Posterior vena cava (tissue), 2 donors: ENCODE results near the gene CSN3. TPM values are rescaled to one million over a fixed set of nuclear protein-coding genes. Genes with fewer than 3 reads are reported as not detected.

Experiments used
- DNase-seq: peaks from one replicate; pipeline ENCODE4 v3.0.0-alpha.2; 2020; ENCODE audit warnings: low spot score
- intact Hi-C, 2 donors: fragments of 100-400 bp; cut with DNase I; formaldehyde crosslinking; loops; one replicate each; pipeline versions ENCODE4 v1.14.1 to v1.14.2; 2022 to 2023
- total RNA-seq, 2 donors: library from RNA; stranded (reverse); fragmentation: NEBNext Ultra II Directional; extraction: Animal tissue kit (Norgen Biotek cat#: 25700); gene quantifications; one replicate each; pipeline ENCODE4 v1.2.1, GENCODE V29; 2021
- donor health status: DM: yes; HTN: yes; CAD: no.
- donor health status: DM: yes; HTN: yes; CAD: no.

The CSN3 gene
- total RNA-seq, 2 donors from 2014 or later, result not detected

DNA sequence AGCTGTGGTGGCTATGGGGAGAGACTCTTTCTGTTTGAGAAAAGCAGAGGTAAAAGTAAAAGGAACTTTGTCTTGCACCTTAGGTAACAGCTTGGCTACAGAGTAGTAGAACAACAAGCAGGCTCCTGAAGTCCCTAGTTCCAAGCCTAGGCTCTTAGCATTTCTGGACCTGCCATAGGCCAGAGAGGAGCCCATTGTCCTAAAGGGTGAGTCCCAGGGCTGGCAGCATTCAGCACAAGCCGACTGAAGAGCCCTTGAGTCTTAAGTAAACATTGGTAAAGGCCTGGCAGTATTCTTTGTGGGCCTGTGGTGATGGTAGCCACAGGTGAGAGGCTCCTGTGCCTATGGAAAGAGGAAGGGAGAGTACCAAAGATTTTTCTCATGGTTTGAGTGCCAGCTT lies 38.2 kb downstream of the CSN3 start:
- no peak for DNase-seq
- intact Hi-C loops, result no loop called here

DNA sequence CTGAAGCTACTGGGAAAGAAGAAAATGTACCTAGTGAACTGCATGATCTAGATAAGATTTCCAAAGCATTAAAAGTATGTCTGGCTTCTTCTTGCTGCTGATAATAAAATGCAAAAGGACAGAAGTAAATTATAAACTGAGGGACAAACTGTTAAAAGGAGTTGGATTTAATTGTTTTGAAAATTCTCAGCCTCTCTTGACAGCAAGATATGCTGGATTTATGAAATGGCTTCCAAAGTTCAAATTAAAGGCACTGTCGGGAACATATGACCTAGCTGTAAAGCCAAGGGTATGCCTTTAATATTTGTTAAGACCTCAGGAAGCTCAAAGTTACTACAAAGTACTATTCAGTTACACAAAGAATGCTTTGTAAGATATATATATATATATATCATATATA lies 46.3 kb downstream of the CSN3 start:
- no peak for DNase-seq
- intact Hi-C loops, result no loop called here

DNA sequence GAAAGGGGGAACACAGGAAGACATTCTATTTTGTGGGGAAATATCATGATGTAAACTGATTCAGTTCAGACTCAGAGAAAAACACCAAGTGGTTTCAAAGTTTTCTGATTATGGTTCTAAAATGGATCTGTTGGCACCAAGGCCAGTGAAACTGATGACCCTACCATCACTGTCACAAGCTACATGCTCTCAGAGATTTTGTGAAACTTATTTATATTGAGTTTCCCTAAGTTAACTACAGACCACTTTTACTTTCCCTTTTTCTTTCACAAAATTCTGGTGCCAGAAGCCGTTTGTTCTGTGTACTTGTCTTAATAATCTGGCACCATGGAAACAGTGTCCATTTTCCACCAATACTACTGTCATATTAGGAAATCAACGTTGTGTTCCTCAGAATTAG lies 48.9 kb downstream of the CSN3 start:
- no peak for DNase-seq
- intact Hi-C loops, result no loop called here

DNA sequence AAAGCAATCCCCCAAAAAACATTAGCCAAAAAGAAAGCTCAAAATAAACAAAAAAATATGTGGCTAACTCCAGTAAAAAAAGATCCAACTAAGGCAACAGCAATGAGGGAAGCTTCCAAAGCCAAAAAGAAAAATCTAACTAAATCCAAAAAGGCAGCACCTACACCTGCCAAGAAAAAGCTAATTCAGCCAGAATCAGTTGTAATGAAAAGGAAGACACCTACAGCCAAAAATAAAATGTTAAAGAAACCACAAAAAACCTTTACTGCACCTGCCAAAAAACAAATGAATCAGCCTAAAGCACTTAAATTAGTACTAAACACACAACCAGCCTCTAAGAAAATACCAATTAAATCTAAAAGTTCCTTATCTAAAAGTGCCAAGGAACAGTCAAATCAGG lies 55.2 kb downstream of the CSN3 start:
- DNase-seq, result no peak
- intact Hi-C loops, result no loop called here

DNA sequence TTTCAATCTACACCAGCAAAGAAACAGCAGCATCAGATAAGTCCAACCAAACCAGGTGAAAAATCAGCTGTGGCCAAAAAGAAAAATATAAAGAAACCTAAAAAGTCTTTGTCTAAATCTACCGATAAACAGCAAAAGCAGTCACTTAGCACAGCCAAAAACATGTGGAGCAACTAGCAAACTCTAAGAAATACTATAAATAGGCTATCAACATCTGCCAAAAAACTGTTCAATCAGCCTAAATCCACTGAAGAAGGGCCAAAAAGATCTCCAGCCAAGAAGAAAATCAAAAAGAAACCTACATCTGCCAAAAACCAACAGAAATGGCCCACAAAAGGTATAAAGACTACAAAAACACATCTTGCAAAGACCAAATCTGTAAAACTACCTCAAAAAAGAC lies 55.7 kb downstream of the CSN3 start:
- intact Hi-C loops, result no loop called here
- no peak for DNase-seq

DNA sequence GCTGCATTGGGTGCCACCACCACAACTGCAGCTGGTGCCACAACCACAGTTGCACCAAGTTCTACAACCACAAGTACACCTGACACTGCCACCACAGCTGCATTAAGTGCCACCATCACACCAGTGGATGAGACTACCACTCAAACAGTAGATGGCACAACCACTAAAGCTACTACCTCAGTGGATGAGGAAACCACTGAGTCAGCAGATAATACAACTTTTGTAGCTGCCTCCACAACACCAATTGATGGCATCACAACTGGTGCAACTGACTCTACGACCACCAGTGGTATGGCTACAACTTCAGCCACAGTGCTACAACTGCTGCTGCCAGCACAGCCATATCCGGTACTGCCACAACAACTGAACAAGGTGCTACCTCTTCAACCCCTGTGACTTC lies 57.2 kb downstream of the CSN3 start:
- intact Hi-C loops, result no loop called here
- DNase-seq, result no peak

DNA sequence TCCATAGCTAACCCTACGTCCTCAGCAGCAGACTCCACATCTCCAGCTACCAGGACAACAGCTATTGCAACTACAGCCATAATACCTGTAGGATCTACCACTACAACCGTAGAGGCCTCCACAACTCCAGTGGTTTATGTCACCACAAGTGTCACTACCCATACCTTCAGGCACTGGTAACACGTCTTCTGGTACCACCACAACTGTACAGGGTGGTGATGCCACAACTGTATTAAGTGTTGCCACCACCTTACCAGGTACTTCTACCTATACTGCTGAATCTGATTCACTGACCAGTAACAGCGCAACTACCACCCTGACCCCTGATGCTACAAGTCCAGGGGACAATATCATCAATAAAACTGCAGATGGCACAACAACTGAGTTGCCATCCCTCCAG lies 57.8 kb downstream of the CSN3 start:
- no peak for DNase-seq
- intact Hi-C loops, result no loop called here

Other genes starting within 250 kb of the CSN3 start
- not detected for gene STATH, start 246.6 kb upstream of the CSN3 start, total RNA-seq
- not detected for gene HTN3, start 214.1 kb upstream of the CSN3 start, total RNA-seq
- gene HTN1, start 192.2 kb upstream of the CSN3 start, total RNA-seq, result not detected
- gene PRR27, start 88.4 kb upstream of the CSN3 start, total RNA-seq, result not detected
- not detected for gene ODAM, start 46.9 kb upstream of the CSN3 start, total RNA-seq
- not detected for gene FDCSP, start 16.5 kb upstream of the CSN3 start, total RNA-seq
- gene CABS1, start 92.4 kb downstream of the CSN3 start, total RNA-seq, result not detected
- not detected for gene SMR3A, start 118.2 kb downstream of the CSN3 start, total RNA-seq
- not detected for gene SMR3B, start 140.5 kb downstream of the CSN3 start, total RNA-seq
- not detected for gene OPRPN, start 155.3 kb downstream of the CSN3 start, total RNA-seq
- not detected for gene MUC7, start 229.6 kb downstream of the CSN3 start, total RNA-seq